Hematopoietic multipotent progenitor cell (in vitro differentiated cells): ENCODE data around the gene SPHKAP. TPM values are rescaled to one million over a fixed set of nuclear protein-coding genes. Genes with fewer than 3 reads are reported as not detected.

Experiments used
- small RNA-seq: library from RNA; depleted of rRNA; stranded (forward); fragments of <200 nt; gene quantifications from one replicate; pipeline ENCODE3, GENCODE V24; 2012
- total RNA-seq: library from RNA; depleted of rRNA; stranded (reverse); fragments of >200 nt; gene quantifications from one replicate; pipeline ENCODE4 v1.2.3, GENCODE V29; 2012

The SPHKAP gene
- total RNA-seq, 1 donor, result not detected

Small RNA genes within 50 kb of the gene (small RNA-seq; reads per million reads assigned to genes)
- gene RNU6-624P, result not detected
